Lung (tissue), 12 donors: ENCODE measurements around the gene MAP2K5. TPM values are rescaled to one million over a fixed set of nuclear protein-coding genes. Genes with fewer than 3 reads are reported as not detected.

ENCODE experiments used
- ATAC-seq: fragments of 200-7000 bp; cut with Tn5 transposase; one replicate; pipeline ENCODE4 v1.9.1; 2020; ENCODE audit warnings: moderate number of reproducible peaks; ENCODE audit not compliant: insufficient read depth, low FRiP score
- DNase-seq, 3 donors: peaks; one replicate each; pipeline ENCODE4 v3.0.0-alpha.2; 2013 to 2017
- H3K27ac ChIP-seq, 2 donors: one replicate each; pipeline ENCODE4 v1.5.1; 2013; ENCODE audit warnings: mild to moderate bottlenecking in 2 of 2, moderate library complexity in 2 of 2, control low read depth in 1 of 2, inconsistent platforms in 1 of 2, low read depth in 1 of 2, low read length in 1 of 2
- H3K27me3 ChIP-seq, 3 donors: one replicate each; pipeline ENCODE4 v1.5.1; 2013; ENCODE audit warnings: low read length in 2 of 3; ENCODE audit not compliant: control insufficient read depth in 3 of 3, insufficient read depth in 3 of 3
- H3K36me3 ChIP-seq, 4 donors: one replicate each; pipeline ENCODE4 v1.5.1; 2013; ENCODE audit warnings: low read length in 4 of 4, mild to moderate bottlenecking in 1 of 4, moderate library complexity in 1 of 4; ENCODE audit not compliant: control insufficient read depth in 4 of 4, insufficient read depth in 4 of 4
- H3K4me1 ChIP-seq, 5 donors: one replicate each; pipeline ENCODE4 v1.5.1; 2013; ENCODE audit warnings: low read length in 5 of 5, mild to moderate bottlenecking in 2 of 5, moderate library complexity in 1 of 5; ENCODE audit not compliant: control insufficient read depth in 5 of 5, insufficient read depth in 5 of 5
- H3K4me3 ChIP-seq: one replicate; pipeline ENCODE4 v1.5.1; 2013; ENCODE audit warnings: mild to moderate bottlenecking, control low read depth, moderate library complexity
- H3K9ac ChIP-seq, 2 donors: one replicate each; pipeline ENCODE4 v1.5.1; 2013; ENCODE audit warnings: low read length in 2 of 2, control low read depth in 1 of 2; ENCODE audit not compliant: insufficient read depth in 1 of 2
- H3K9me3 ChIP-seq, 4 donors: one replicate each; pipeline ENCODE4 v1.5.1; 2013; ENCODE audit warnings: low read length in 3 of 4, mild to moderate bottlenecking in 1 of 4, moderate library complexity in 1 of 4; ENCODE audit not compliant: control insufficient read depth in 4 of 4, insufficient read depth in 3 of 4
- whole genome bisulfite sequencing, 2 donors: extraction: QIAGEN DNeasy Blood & Tissue Kit; methylation state at CpG; one replicate each; pipeline ENCODE4 v1.1.7; 2013; 5-methylcytosine and 5-hydroxymethylcytosine counted together
- polyA plus RNA-seq, 2 donors: library from polyadenylated mRNA; stranded (reverse); fragments of 200-250 nt; gene quantifications; one replicate each; pipeline ENCODE4 v1.2.1, GENCODE V29; 2013
- total RNA-seq, 2 donors: library from RNA; depleted of rRNA in 1 of 2; stranded (reverse); fragments of >200 nt in 1 of 2; gene quantifications; one replicate each; pipeline ENCODE4 v1.2.1, GENCODE V29; 2014 to 2021
- TF ChIP-seq, protein P1 (sequence below): IDR thresholded peaks from 2 replicates; pipeline ENCODE4 v1.5.1; 2012; ENCODE audit warnings: mild to moderate bottlenecking; ENCODE audit errors: control extremely low read depth, extremely low read depth
- donor health status: control.
- donor health status: control.
- donor health status: Bipolar disorder and iron deficiency.
- donor health status: healthy.
- donor health status: DM: yes; HTN: yes; CAD: no.

Gene MAP2K5
- total and polyA plus RNA-seq, 4 donors, result 6.3 to 19.1 (median 12.4) TPM

DNA sequence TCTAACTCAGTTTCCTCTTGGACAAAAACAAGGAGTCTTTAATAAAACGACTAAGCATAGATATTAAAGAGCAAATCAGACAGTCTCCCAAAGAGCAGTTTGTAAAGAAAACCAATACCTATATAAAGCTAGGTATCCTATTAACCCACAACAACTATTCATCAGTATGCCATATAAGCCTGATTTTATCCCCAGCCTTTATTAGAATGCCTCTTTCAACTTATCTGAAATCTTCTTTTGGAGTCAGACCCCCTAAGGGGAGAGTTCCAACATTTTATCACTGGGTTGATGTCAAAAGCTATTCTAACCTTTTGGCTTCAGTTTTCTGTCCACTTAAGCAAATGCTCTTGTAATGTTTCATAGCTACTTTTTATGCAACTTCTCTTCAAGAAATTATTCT, 17.8 kb downstream of the MAP2K5 start:
- DNase-seq (no peak), ATAC-seq (no peak)
- Histone ChIP-seq H3K4me1 (no peaks in the 10 kb centered on the region), H3K4me3 (no peak overlapping the region), H3K27ac (no peak overlapping the region), H3K9me3 (no peaks in the 10 kb centered on the region), H3K36me3 (peaks cover 0 to 10% (median 4%) of the 10 kb centered on the region in 4 donors), H3K27me3 (no peaks in the 10 kb centered on the region), H3K9ac (no peak overlapping the region)
- 94 to 97% methylated on average over 1 of the region's 1 CpG for WGBS, 2 donors
- TF ChIP-seq, protein P1, sequence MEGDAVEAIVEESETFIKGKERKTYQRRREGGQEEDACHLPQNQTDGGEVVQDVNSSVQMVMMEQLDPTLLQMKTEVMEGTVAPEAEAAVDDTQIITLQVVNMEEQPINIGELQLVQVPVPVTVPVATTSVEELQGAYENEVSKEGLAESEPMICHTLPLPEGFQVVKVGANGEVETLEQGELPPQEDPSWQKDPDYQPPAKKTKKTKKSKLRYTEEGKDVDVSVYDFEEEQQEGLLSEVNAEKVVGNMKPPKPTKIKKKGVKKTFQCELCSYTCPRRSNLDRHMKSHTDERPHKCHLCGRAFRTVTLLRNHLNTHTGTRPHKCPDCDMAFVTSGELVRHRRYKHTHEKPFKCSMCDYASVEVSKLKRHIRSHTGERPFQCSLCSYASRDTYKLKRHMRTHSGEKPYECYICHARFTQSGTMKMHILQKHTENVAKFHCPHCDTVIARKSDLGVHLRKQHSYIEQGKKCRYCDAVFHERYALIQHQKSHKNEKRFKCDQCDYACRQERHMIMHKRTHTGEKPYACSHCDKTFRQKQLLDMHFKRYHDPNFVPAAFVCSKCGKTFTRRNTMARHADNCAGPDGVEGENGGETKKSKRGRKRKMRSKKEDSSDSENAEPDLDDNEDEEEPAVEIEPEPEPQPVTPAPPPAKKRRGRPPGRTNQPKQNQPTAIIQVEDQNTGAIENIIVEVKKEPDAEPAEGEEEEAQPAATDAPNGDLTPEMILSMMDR, result no peak

DNA sequence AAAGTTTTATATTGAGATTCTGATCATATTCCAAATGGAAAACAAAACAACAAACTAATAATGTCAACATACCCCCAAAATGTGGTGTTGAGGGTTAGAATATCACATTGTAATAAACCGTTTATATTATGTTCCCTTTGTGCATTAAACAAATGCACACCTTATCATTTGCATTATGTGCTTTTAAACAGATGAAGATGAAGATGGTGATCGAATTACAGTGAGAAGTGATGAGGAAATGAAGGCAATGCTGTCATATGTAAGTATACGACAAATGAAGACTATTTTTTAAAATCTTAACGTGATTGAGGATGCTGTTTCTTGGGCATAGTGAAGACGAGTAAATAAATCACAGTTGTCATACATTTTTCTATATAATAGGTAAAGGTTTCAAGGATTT, 20.6 kb downstream of the MAP2K5 start:
- Histone ChIP-seq H3K4me1 (no peaks in the 10 kb centered on the region), H3K27me3 (no peaks in the 10 kb centered on the region), H3K4me3 (no peak overlapping the region), H3K27ac (no peak overlapping the region), H3K9ac (no peak overlapping the region), H3K9me3 (no peaks in the 10 kb centered on the region), H3K36me3 (peaks cover 0 to 7% (median 3%) of the 10 kb centered on the region in 4 donors)
- no peak for ATAC-seq
- DNase-seq, result no peak
- WGBS, 2 donors, result 88 to 89% methylated on average over 5 of the region's 5 CpGs
- TF ChIP-seq, protein P1, result no peak

DNA sequence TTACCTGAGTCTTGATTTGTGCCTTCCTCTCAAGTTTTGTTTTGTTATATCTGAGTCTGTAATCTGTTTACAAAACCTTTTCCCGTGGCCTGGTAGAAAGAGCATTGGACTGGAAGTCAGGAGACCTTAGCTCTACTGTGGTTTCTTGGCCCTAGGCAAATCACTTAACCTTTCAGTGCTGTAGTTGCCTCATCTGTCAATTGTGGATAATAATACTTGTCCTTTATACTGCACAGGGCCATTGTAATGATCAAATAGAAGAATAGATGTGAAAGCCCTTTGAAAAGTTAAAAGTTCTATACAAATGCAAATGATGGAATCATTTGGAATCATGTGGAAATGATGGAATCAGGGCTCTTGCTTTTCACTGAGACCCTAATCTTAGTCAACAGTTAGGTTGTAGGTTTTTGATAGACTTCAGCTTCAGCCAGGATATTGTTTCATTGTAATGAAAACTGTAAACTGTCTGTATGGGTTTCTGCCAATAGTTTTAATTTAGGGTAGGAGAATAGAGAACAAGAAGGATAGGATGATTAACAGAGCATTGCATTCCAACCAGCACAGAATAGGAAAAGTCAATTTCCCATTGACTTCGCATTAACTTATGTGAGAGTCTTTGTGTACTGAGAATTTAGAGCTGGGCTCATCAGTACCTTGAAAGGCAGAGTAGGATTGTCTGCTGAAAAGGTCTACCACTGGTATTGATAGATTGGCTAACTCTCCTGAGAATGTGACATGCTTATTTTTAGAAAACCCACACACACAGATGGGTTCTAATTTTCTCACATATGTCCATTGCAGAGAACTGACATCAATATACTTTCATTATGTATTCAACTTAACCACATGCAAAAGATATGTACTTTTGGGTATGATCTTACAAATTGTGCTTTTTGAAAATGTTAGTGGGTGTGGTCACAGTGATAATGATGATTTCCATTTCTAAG, 21.8 kb downstream of the MAP2K5 start:
- Histone ChIP-seq H3K4me3 (no peak overlapping the region), H3K9ac (no peak overlapping the region), H3K27me3 (no peaks in the 10 kb centered on the region), H3K27ac (no peak overlapping the region), H3K4me1 (no peaks in the 10 kb centered on the region), H3K9me3 (no peaks in the 10 kb centered on the region), H3K36me3 (peaks cover 0 to 2% (median under 1%) of the 10 kb centered on the region in 4 donors)
- ATAC-seq, result no peak
- TF ChIP-seq, protein P1, result no peak
- DNase-seq, result no peak
- WGBS, 2 donors, result 69 to 76% methylated on average over 2 of the region's 2 CpGs
